HepG2 (cell line): ENCODE results near the gene KNG1. TPM values are rescaled to one million over a fixed set of nuclear protein-coding genes. Genes with fewer than 3 reads are reported as not detected.

Experiments
- CBX1 ChIP-seq: IDR thresholded peaks from one replicate; pipeline ENCODE4 v1.6.1; 2016; ENCODE audit warnings: antibody characterized with exemption, low read depth
- DNMT3B ChIP-seq: conservative IDR thresholded peaks from 2 replicates; pipeline ENCODE4 v1.6.1; 2016; ENCODE audit warnings: missing biosample characterization, control low read depth
- ETV6 ChIP-seq: sonication (generic); formaldehyde crosslinking; conservative IDR thresholded peaks from 2 replicates; pipeline ENCODE4 v1.4.0; 2020; ENCODE audit warnings: missing genetic modification reagents
- HDAC6 ChIP-seq: fragments of 200-600 bp; sonication (generic); IDR thresholded peaks from 2 replicates; pipeline ENCODE4 v1.7.0; 2017; ENCODE audit warnings: mild to moderate bottlenecking, antibody characterized with exemption, low read length, low read depth
- IKZF5 ChIP-seq: IDR thresholded peaks from 2 replicates; pipeline ENCODE4 v1.6.1; 2018; ENCODE audit warnings: missing genetic modification reagents, mild to moderate bottlenecking, missing compliant biosample characterization
- MYPOP ChIP-seq: sonication (generic); formaldehyde crosslinking; IDR thresholded peaks from 2 replicates; pipeline ENCODE4 v1.8.1; 2023; ENCODE audit warnings: mild to moderate bottlenecking, moderate library complexity, missing genetic modification reagents
- MZF1 ChIP-seq: sonication (generic); formaldehyde crosslinking; IDR thresholded peaks from 2 replicates; pipeline ENCODE4 v1.8.1; 2023; ENCODE audit warnings: mild to moderate bottlenecking, missing genetic modification reagents, borderline replicate concordance
- NFE2 ChIP-seq: sonication (generic); formaldehyde crosslinking; IDR thresholded peaks from 2 replicates; pipeline ENCODE4 v1.4.0; 2020; ENCODE audit warnings: missing genetic modification reagents
- NFIB ChIP-seq: sonication (generic); formaldehyde crosslinking; IDR thresholded peaks from 2 replicates; pipeline ENCODE4 v1.9.0; 2021; ENCODE audit warnings: missing genetic modification reagents, mild to moderate bottlenecking, borderline replicate concordance
- PCBP1 ChIP-seq: fragments of 200-400 bp; formaldehyde crosslinking; IDR thresholded peaks from 2 replicates; pipeline ENCODE4 v1.6.1; 2017; ENCODE audit warnings: mild to moderate bottlenecking, low read depth, low read length, borderline replicate concordance
- REXO4 ChIP-seq: sonication (generic); formaldehyde crosslinking; IDR thresholded peaks from 2 replicates; pipeline ENCODE4 v1.8.0; 2022; ENCODE audit warnings: missing genetic modification reagents, mild to moderate bottlenecking, borderline replicate concordance
- THYN1 ChIP-seq: sonication (generic); formaldehyde crosslinking; IDR thresholded peaks from 2 replicates; pipeline ENCODE4 v1.8.1; 2023; ENCODE audit warnings: low read depth, mild to moderate bottlenecking, moderate library complexity, missing genetic modification reagents, borderline replicate concordance
- ZBTB46 ChIP-seq: sonication (generic); formaldehyde crosslinking; IDR thresholded peaks from 2 replicates; pipeline ENCODE4 v1.4.0; 2020; ENCODE audit warnings: mild to moderate bottlenecking, missing genetic modification reagents, borderline replicate concordance
- ZC3H4 ChIP-seq: sonication (generic); formaldehyde crosslinking; IDR thresholded peaks from 2 replicates; pipeline ENCODE4 v1.4.0; 2020; ENCODE audit warnings: missing genetic modification reagents, borderline replicate concordance
- ZNF17 ChIP-seq: sonication (generic); formaldehyde crosslinking; IDR thresholded peaks from 2 replicates; pipeline ENCODE4 v1.5.0; 2020; ENCODE audit warnings: mild to moderate bottlenecking, missing genetic modification reagents
- ZNF567 ChIP-seq: sonication (generic); formaldehyde crosslinking; IDR thresholded peaks from 2 replicates; pipeline ENCODE4 v1.8.1; 2023; ENCODE audit warnings: mild to moderate bottlenecking, missing genetic modification reagents, borderline replicate concordance
- ZNF597 ChIP-seq: sonication (generic); formaldehyde crosslinking; IDR thresholded peaks from 2 replicates; pipeline ENCODE4 v1.5.0; 2020; ENCODE audit warnings: missing genetic modification reagents
- ZNF670 ChIP-seq: sonication (generic); formaldehyde crosslinking; IDR thresholded peaks from 2 replicates; pipeline ENCODE4 v1.8.0; 2022; ENCODE audit warnings: mild to moderate bottlenecking, missing genetic modification reagents, borderline replicate concordance
- ZNF749 ChIP-seq: sonication (generic); formaldehyde crosslinking; IDR thresholded peaks from 2 replicates; pipeline ENCODE4 v1.8.0; 2022; ENCODE audit warnings: mild to moderate bottlenecking, missing genetic modification reagents, moderate library complexity, borderline replicate concordance
- ZNF790 ChIP-seq: sonication (generic); formaldehyde crosslinking; IDR thresholded peaks from 2 replicates; pipeline ENCODE4 v1.8.0; 2022; ENCODE audit warnings: missing genetic modification reagents, mild to moderate bottlenecking, borderline replicate concordance
- ZSCAN25 ChIP-seq: sonication (generic); formaldehyde crosslinking; IDR thresholded peaks from 2 replicates; pipeline ENCODE4 v1.8.0; 2022; ENCODE audit warnings: mild to moderate bottlenecking, missing genetic modification reagents
- ZXDC ChIP-seq: sonication (generic); formaldehyde crosslinking; IDR thresholded peaks from 2 replicates; pipeline ENCODE4 v1.5.0; 2020; ENCODE audit warnings: mild to moderate bottlenecking, missing genetic modification reagents
- polyA plus RNA-seq, 8 experiments: library from polyadenylated mRNA; depleted of rRNA in 3 of 8; stranded (reverse) in 7 of 8; unstranded in 1 of 8; fragments of >200 nt; fragmentation: Illumina TruSeq in 4 of 8; extraction: Trizol in 4 of 8; gene quantifications; 2 replicates each; pipeline versions ENCODE4 v1.2.1 to v1.2.3, GENCODE V29; 2011 to 2016; ENCODE audit warnings: low read depth in 4 of 8, missing spikeins in 1 of 8, mixed read lengths in 1 of 8; ENCODE audit not compliant: insufficient read depth in 1 of 8
- total RNA-seq, 5 experiments: library from RNA; depleted of rRNA; stranded (reverse); fragments of >200 nt; fragmentation: Illumina TruSeq; extraction: Trizol; gene quantifications; 2 replicates each; pipeline ENCODE4 v1.2.3, GENCODE V29; 2016; ENCODE audit warnings: low read depth in 1 of 5

Gene KNG1
- total and polyA plus RNA-seq, 2 of the 13 experiments (the other 11 are each of a cell fraction or from before 2014, with no cell fraction given), result 6.5 to 7.0 TPM

GRCh38 chr3:186746008-186746407 lies 28.8 kb downstream of the KNG1 start (continued):
- TF ChIP-seq ZBTB46 (CRISPR knock-in tag) (no peak), CBX1 (peak; percentile 60), MYPOP (CRISPR knock-in tag) (0 out of 2 replicates have a peak, but pooled peaks have one; percentile 46), THYN1 (no peak), ETV6 (CRISPR knock-in tag) (no peak), ZC3H4 (CRISPR knock-in tag) (no peak), ZNF790 (CRISPR knock-in tag) (no peak), ZSCAN25 (no peak), ZNF670 (CRISPR knock-in tag) (peak; percentile 68; the same call in 1 of the 2 replicates), ZXDC (no peak), ZNF597 (CRISPR knock-in tag) (no peak), ZNF749 (CRISPR knock-in tag) (no peak), PCBP1 (no peak), ZNF17 (CRISPR knock-in tag) (no peak), DNMT3B (peak; percentile 88; the same call in 1 of the 2 replicates), ZNF567 (CRISPR knock-in tag) (no peak), HDAC6 (no peak), REXO4 (no peak), NFIB (CRISPR knock-in tag) (no peak), NFE2 (CRISPR knock-in tag) (no peak), MZF1 (no peak), IKZF5 (CRISPR knock-in tag) (peak; percentile 67)
